GM21515 (cell line): ENCODE measurements around the gene NHERF2.

Experiments used
- ATAC-seq: cut with Tn5 transposase; IDR thresholded peaks from one replicate; pipeline ENCODE4 v1.9.1; 2021; ENCODE audit not compliant: unreplicated experiment

The NHERF2 gene

GRCh38 chr16:2026461-2027023, at the start of gene NHERF2:
TSS of gene NHERF2 (plus strand) at chr16:2026902. CDS start at chr16:2027006, 104 bp downstream.
- no peak for ATAC-seq

DNA sequence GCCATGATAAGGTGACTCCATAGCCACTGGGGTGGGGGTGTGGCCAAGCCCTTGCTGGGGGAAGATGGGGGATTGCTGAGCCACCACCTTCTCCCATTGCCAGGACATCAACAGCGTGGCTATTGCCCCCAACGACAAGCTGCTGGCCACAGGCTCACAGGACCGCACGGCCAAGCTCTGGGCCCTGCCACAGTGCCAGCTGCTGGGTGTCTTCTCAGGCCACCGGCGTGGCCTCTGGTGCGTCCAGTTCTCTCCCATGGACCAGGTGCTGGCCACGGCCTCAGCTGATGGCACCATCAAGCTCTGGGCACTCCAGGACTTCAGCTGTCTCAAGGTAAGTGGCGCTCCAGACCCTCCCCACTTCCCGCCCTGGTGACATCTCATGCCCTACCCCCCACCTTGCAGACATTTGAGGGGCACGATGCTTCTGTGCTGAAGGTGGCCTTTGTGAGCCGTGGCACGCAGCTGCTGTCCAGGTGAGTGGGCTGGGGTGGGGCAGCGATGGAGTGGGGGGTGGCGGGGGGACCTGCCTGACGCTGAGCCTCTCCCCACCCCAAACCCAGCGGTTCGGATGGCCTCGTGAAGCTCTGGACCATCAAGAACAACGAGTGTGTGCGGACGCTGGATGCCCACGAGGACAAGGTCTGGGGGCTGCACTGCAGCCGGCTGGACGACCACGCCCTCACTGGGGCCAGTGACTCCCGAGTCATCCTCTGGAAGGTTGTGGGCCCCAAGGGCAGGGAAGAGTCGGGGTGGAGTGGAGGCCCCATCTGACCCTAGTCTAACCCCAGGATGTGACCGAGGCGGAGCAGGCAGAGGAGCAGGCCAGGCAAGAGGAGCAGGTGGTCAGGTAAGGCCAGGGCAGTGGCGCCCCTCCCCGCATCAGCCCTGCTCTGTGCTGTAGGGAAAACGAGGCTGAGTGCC, 49.5 kb upstream of the NHERF2 start:
- ATAC-seq = no peak

DNA sequence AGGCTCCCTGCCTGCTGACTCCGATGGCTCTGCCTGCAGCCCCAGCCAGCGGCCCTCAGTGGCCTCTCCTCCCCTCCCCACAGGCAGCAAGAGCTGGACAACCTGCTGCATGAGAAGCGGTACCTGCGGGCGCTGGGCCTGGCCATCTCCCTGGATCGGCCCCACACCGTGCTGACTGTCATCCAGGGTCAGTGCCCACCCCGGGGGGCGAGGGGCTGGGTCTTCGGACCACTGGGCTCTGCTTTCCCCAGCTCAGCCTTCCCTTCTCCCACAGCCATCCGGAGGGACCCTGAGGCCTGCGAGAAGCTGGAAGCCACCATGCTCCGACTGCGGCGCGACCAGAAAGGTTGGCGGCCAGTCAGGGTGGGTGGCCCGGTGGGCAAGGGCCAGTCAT, 48.8 kb upstream of the NHERF2 start:
- no peak for ATAC-seq

- no peak for ATAC-seq
These were observed 48.1 kb upstream of the NHERF2 start for GRCh38 chr16:1978476-1979120.

GRCh38 chr16:1979271-1980029, 47.3 kb upstream of the NHERF2 start:
- no peak for ATAC-seq

DNA sequence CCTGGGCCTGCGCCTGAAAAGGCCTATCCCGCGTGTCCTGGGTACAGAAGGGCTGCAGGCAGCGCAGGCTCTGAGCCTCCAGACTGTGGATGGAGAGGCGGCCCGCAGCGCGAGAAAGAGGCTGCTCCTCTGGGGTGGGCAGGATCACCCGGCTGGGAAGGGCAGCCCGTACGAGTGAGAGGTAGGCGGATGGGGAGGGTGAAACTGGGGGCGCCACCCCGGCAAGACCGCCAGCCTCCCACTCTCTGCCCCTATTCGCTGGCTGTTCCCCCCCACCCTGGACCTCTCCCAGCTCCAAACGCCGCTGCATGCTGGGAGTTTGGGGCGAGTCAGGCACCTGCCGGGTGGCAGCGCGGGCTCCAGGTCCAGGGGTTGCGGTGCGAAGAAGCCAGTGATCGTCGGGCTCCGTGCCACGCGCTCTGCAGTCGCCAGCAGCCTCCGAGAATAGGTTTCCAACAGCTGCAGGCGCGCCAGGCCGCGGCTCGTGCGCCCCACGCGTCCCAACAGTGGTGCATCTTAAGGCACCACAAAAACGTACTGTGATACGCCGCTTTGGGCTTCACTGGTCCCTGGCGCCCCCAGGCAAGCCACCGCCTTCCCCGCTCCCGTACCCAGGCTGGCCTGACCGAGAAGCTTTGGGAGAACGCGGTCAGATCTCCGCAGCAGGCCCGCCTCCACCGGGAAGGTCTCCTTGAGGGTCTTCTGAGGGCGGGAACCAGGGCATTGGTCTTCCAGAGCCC, 46.5 kb upstream of the NHERF2 start:
- ATAC-seq = no peak

DNA sequence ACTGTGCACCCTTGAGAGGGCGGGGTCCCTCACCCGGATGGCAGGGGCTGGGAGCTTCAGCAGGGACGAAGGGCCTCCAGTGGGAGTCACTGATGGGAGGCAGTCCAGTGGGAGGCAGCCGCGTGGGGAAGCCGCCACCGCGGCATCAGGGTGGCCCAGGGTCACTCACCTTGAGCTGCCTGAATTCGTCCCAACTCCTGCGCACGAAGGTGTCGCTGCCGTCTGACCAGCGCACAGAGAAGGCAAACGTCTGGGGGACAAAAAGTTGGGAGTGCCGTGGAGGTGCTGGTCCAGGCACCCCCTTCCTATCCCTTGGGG, 46.0 kb upstream of the NHERF2 start:
- no peak for ATAC-seq

DNA sequence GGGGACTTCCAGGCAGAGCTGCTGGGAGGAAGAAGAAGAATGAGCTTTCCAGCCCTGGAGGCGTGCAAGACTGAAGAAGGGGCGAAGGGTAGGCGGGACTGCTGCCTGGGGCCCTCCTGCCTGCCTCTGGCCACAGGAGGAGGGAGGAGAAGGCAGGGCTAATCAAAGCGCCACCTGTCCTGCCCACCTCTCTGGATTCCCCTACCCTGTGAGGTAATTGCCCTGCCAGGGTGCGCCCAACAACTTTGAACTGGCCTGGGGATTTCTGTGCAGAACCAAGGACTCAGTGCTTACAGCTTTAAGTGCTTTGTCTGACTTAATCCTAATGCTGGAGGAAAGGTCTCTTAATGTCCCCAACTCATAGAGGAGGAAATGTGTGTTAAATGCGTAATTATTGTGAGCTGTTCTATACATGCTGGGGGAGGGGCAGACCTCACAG, 45.3 kb upstream of the NHERF2 start, which contains the start of gene NOXO1:
TSS of gene NOXO1 (minus strand) at position 72 of the 439 bp plus-strand sequence. CDS start 290 bp downstream, outside the sequence.
- no peak for ATAC-seq

DNA sequence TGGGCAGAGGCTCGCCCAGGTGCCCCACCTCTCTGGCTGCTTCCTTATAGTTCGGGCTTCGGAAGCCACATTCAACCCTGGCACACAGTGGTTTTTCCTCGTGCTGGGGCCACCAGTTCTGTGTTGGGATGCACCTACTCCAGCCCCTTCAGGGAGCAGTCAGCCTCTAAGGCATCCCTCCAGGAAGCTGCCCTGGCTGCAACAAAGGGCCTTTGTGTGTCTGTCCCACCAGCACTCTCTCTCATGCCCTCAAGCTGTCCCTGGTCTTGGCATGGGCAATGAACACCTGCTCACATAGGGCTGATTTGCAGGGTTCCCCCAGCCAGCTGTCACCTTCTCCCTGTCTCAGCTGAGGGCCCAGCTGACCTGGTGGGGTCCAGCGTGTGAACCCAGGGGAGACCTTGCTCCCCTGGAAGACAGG, 44.7 kb upstream of the NHERF2 start:
- no peak for ATAC-seq

- ATAC-seq = no peak
These were observed 43.6 kb upstream of the NHERF2 start for GRCh38 chr16:1982991-1983543.

DNA sequence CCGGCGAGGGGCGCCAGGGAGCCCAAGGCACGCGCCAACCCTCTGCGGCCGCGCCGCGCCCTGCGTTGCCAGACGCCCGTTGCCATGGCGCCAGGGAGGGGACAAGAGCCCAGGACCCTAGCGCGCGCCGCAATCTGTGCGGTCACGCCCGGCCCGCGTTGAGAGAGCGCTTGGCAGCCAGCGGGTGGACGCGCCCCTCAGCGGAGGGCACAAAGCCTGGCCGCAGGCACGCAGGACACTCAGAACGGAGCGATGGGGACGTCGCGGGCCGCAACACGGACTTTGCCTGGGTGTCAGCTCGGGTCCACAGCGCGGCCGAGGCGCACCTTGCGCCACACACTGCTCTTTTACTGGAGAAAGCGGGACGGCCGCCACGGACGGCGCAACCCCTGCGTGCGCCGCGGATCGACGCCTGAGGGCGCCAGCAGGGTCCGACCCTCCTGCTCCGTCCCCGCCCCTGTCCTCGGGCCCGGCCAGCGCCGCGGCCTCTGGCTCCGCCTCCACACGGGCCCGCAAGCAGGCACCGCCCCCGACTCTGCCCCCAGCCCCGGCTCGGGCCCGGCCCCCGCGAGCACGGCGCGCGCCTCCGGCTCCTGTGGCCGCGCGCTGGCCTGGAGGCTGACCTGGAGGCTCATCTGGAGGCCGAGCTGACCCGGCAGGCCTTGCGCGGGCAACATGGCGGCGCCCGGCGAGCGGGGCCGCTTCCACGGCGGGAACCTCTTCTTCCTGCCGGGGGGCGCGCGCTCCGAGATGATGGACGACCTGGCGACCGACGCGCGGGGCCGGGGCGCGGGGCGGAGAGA, 43.0 kb upstream of the NHERF2 start, which contains the start of gene GFER:
TSS of gene GFER (plus strand) at position 650 of the 803 bp plus-strand sequence. CDS start at position 676, 26 bp downstream.
- peak; percentile 66 for ATAC-seq

DNA sequence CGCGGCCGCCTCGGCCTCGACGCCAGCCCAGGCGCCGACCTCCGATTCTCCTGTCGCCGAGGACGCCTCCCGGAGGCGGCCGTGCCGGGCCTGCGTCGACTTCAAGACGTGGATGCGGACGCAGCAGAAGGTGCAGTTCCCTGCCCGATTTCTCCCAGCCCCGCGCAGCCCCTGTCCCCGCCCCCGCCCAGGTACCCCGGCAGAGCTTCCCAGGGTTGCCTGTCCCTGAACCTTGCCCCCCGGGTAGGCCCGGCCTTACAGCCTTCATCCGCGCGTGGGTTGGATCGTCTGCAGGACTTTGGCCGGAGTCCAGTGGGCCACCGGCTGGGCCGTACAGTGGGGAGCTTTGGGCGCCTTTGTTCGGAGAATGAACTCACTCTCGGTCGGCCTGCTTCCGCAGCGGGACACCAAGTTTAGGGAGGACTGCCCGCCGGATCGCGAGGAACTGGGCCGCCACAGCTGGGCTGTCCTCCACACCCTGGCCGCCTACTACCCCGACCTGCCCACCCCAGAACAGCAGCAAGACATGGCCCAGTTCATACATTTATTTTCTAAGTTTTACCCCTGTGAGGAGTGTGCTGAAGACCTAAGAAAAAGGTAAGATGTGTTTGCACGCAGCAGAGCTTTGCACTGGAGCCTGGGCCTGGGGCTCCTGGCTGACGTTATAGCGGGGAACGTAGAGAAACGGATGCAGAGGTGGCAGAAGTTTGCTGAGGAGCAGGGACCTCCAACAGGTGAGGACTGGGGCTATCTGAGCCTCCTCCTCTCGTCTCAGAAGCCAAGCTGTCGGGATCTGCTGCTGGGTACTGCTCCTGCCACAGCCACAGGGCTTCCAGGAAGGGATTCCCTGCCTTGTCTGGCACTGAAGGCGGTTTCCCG, 42.1 kb upstream of the NHERF2 start:
- ATAC-seq = peak; percentile 12

GRCh38 chr16:1985466-1986150, 41.1 kb upstream of the NHERF2 start:
- ATAC-seq = no peak

- ATAC-seq = no peak
These were observed 39.5 kb upstream of the NHERF2 start for GRCh38 chr16:1987198-1987597.

DNA sequence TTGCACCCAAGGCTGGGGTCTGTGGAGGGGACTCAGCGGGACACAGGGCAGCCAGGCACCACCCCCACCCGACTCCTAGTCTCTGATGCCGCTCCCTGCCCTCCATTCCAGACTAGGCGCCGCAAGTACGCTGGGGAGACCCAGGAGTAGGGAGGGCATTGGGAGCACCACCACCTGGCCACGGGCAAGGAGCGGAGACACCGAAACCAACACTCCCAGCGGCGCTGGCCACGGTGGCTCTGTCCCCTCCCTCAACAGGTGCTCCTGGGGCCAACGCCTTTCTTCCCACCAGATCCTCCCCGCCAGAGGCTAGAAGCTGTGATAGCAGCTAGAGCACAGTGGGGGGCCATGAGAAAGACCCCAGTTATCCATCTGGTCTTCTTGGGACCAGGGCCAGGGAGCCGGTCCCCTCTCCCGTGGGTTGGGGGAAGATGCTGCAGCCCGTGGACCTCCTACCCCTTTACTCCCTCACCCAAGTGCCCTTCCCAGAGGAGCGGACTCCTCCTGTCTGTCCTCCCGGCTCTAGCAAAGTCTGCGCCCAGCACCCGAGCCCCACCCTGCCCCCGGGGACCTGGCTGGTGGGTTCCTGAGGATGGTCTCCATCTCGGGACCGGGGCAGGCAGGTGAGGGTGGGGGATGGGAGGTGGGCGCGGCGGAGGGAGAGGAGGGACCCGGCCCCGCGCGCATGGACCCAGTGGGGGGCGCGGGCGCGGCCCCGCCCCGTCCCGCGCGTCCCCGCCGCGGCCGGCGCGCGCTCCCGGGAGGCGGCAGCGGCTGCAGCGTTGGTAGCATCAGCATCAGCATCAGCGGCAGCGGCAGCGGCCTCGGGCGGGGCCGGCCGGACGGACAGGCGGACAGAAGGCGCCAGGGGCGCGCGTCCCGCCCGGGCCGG, 37.2 kb upstream of the NHERF2 start, which contains the start of gene SYNGR3:
TSS of gene SYNGR3 (plus strand) at position 762 of the 892 bp plus-strand sequence. CDS start 133 bp downstream, outside the sequence.
- ATAC-seq = no peak

DNA sequence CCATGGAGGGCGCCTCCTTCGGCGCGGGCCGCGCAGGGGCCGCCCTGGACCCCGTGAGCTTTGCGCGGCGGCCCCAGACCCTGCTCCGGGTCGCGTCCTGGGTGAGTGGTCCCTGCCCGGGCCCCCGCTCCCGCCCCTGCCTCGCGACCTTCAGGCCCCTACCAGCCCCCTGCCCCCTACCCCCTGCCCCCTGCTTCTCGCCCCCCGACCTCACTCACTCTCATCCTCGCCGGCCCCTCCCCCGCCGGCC, 36.7 kb upstream of the NHERF2 start:
- no peak for ATAC-seq
